ENCODE data around the gene M1AP. TPM values are rescaled to one million over a fixed set of nuclear protein-coding genes. Genes with fewer than 3 reads are reported as not detected.

M1AP gene
- total RNA-seq, 1 donor from 2014 or later: not detected

GRCh38 chr2:74625658-74626425 lies 22.3 kb downstream of the M1AP start:
- intact Hi-C loops (cut with micrococcal nuclease): no loop called here
- no peak for TF ChIP-seq CTCF (IDR thresholded peaks at IDR 0.05; ENCODE audit: borderline replicate concordance)
- no peak for DNase-seq

GRCh38 chr2:74620671-74621070 lies 27.5 kb downstream of the M1AP start:
- Histone ChIP-seq H3K36me3 (no peaks in the 10 kb centered on the region), H3K4me1 (no peaks in the 10 kb centered on the region), H3K27ac (replicated peaks) (no peak overlapping the region), H3K27me3 (ENCODE audit: low read depth) (peaks cover 38% of the 10 kb centered on the region), H3K4me3 (no peak overlapping the region), H3K9me3 (replicated peaks) (no peaks in the 10 kb centered on the region)
- no peak for TF ChIP-seq CTCF (IDR thresholded peaks at IDR 0.05; ENCODE audit: borderline replicate concordance)
- no peak for DNase-seq
- intact Hi-C loops (cut with micrococcal nuclease): no loop called here

More at GRCh38 chr2:74625658-74626425, 22.3 kb downstream of the M1AP start:
- Histone ChIP-seq H3K27ac (replicated peaks) (no peak overlapping the region), H3K27me3 (ENCODE audit: low read depth) (no peaks in the 10 kb centered on the region), H3K36me3 (no peaks in the 10 kb centered on the region), H3K4me1 (no peaks in the 10 kb centered on the region), H3K4me3 (no peak overlapping the region), H3K9me3 (replicated peaks) (no peaks in the 10 kb centered on the region)

GRCh38 chr2:74619651-74620297 lies 28.4 kb downstream of the M1AP start:
- peaks cover 47% of the 10 kb centered on the region for H3K27me3 ChIP-seq (ENCODE audit: low read depth)
- no peak for DNase-seq
- H3K36me3 ChIP-seq: no peaks in the 10 kb centered on the region
- intact Hi-C loops (cut with micrococcal nuclease): no loop called here
- H3K9me3 ChIP-seq (replicated peaks): no peaks in the 10 kb centered on the region
- no peak for TF ChIP-seq CTCF (IDR thresholded peaks at IDR 0.05; ENCODE audit: borderline replicate concordance)
- no peak overlapping the region for H3K27ac ChIP-seq (replicated peaks)
- H3K4me3 ChIP-seq: no peak overlapping the region
- no peaks in the 10 kb centered on the region for H3K4me1 ChIP-seq

GRCh38 chr2:74618410-74619083 lies 29.6 kb downstream of the M1AP start:
- peaks cover 59% of the 10 kb centered on the region for H3K27me3 ChIP-seq (ENCODE audit: low read depth)
- no peak for DNase-seq
- no peaks in the 10 kb centered on the region for H3K36me3 ChIP-seq
- H3K4me1 ChIP-seq: no peaks in the 10 kb centered on the region
- intact Hi-C loops (cut with micrococcal nuclease): no loop called here
- H3K27ac ChIP-seq (replicated peaks): no peak overlapping the region
- TF ChIP-seq CTCF (IDR thresholded peaks at IDR 0.05; ENCODE audit: borderline replicate concordance): no peak
- H3K9me3 ChIP-seq (replicated peaks): no peaks in the 10 kb centered on the region
- no peak overlapping the region for H3K4me3 ChIP-seq

- Histone ChIP-seq H3K27me3 (ENCODE audit: low read depth) (peaks cover 73% of the 10 kb centered on the region), H3K4me3 (no peak overlapping the region), H3K27ac (replicated peaks) (no peak overlapping the region), H3K4me1 (no peaks in the 10 kb centered on the region), H3K36me3 (no peaks in the 10 kb centered on the region), H3K9me3 (replicated peaks) (no peaks in the 10 kb centered on the region)
- no peak for TF ChIP-seq CTCF (IDR thresholded peaks at IDR 0.05; ENCODE audit: borderline replicate concordance)
- intact Hi-C loops (cut with micrococcal nuclease): no loop called here
- DNase-seq: no peak
Observed at GRCh38 chr2:74617122-74617521, 31.0 kb downstream of the M1AP start.
